ENCODE data around the gene UBE4A.

Gene UBE4A

GRCh38 chr11:118441770-118442275 is 82.4 kb downstream of the UBE4A start:
- no peak for DNase-seq

- no peak for DNase-seq
Observed at GRCh38 chr11:118442301-118442700, 82.9 kb downstream of the UBE4A start.

- no peak for DNase-seq
Observed at GRCh38 chr11:118442908-118443589, 83.6 kb downstream of the UBE4A start.

- no peak for DNase-seq
Observed at GRCh38 chr11:118443590-118444218, 84.3 kb downstream of the UBE4A start.

GRCh38 chr11:118447423-118447822 is 88.0 kb downstream of the UBE4A start:
- DNase-seq: no peak

GRCh38 chr11:118448294-118448693 is 88.9 kb downstream of the UBE4A start:
- no peak for DNase-seq
